SK-N-SH (cell line): ENCODE data around the gene CNTNAP5. TPM values are rescaled to one million over a fixed set of nuclear protein-coding genes. Genes with fewer than 3 reads are reported as not detected.

Source experiments
- CTCF ChIA-PET: fragments of 300-600, 350-600 bp; formaldehyde crosslinking; extraction: SDS; loops from one replicate; lab custom pipeline; 2021; lab: Yijun Ruan, JAX
- POLR2A ChIA-PET: fragments of 350-600 bp; sonication (Branson Sonifier 250); formaldehyde crosslinking; extraction: SDS; loops from one replicate; lab custom pipeline; 2020; ENCODE audit warnings: antibody characterized with exemption, inconsistent platforms; lab: Yijun Ruan, JAX
- DNase-seq: peaks from one replicate; pipeline ENCODE4 v3.0.0; 2012
- H2AFZ ChIP-seq: fragments of 200-600 bp; sonication (generic); 2 replicates; pipeline ENCODE4 v1.8.1; 2016; ENCODE audit warnings: antibody characterized with exemption, mild to moderate bottlenecking, low read depth
- H3F3A ChIP-seq: fragments of 200-600 bp; sonication (generic); replicated peaks from 2 replicates; pipeline ENCODE3; 2016; ENCODE audit warnings: antibody characterized with exemption, mild to moderate bottlenecking; ENCODE audit not compliant: insufficient read depth
- H3K27ac ChIP-seq, 2 experiments: fragments of 200-500 bp in 1 of 2; fragments of 200-600 bp in 1 of 2; sonication (Bioruptor generic) in 1 of 2; sonication (generic), shearing (Covaris generic) in 1 of 2; 2 replicates each; pipeline versions ENCODE4 v1.5.1 to v1.6.1; 2014 to 2016; ENCODE audit warnings: low read depth in 2 of 2, inconsistent platforms in 1 of 2, low read length in 1 of 2, mild to moderate bottlenecking in 1 of 2, mixed read lengths in 1 of 2
- H3K27me3 ChIP-seq: fragments of 200-600 bp; sonication (generic), shearing (Covaris generic); 2 replicates; pipeline ENCODE4 v1.6.1; 2016; ENCODE audit warnings: mixed run types; ENCODE audit not compliant: insufficient read depth
- H3K36me3 ChIP-seq, 2 experiments: fragments of 200-500 bp in 1 of 2; fragments of 200-600 bp in 1 of 2; sonication (Bioruptor generic) in 1 of 2; sonication (generic) in 1 of 2; replicated peaks in 1 of 2; 2 replicates each; pipeline versions ENCODE3 to v1.5.1; 2014 to 2016; ENCODE audit warnings: low read length in 1 of 2, mild to moderate bottlenecking in 1 of 2; ENCODE audit not compliant: insufficient read depth in 2 of 2, control insufficient read depth in 1 of 2
- H3K4me1 ChIP-seq, 2 experiments: fragments of 200-500 bp in 1 of 2; fragments of 200-600 bp in 1 of 2; sonication (Bioruptor generic) in 1 of 2; sonication (generic), shearing (Covaris generic) in 1 of 2; 2 replicates each; pipeline versions ENCODE4 v1.5.1 to v1.6.1; 2014 to 2016; ENCODE audit warnings: low read depth in 1 of 2, low read length in 1 of 2, mixed run types in 1 of 2; ENCODE audit not compliant: insufficient read depth in 2 of 2, control insufficient read depth in 1 of 2
- H3K4me2 ChIP-seq: fragments of 200-600 bp; sonication (generic), shearing (Covaris generic); 2 replicates; pipeline ENCODE4 v1.6.1; 2017; ENCODE audit warnings: mixed run types
- H3K4me3 ChIP-seq, 2 experiments: fragments of 200-500 bp in 1 of 2; fragments of 200-600 bp in 1 of 2; sonication (Bioruptor generic) in 1 of 2; sonication (generic), shearing (Covaris generic) in 1 of 2; 2 replicates each; pipeline versions ENCODE4 v1.5.1 to v1.8.1; 2014 to 2016; ENCODE audit warnings: low read depth in 2 of 2, inconsistent platforms in 1 of 2, low read length in 1 of 2, mild to moderate bottlenecking in 1 of 2, mixed read lengths in 1 of 2, moderate library complexity in 1 of 2
- H3K79me2 ChIP-seq: fragments of 200-600 bp; sonication (generic); 2 replicates; pipeline ENCODE4 v1.8.1; 2017; ENCODE audit warnings: mild to moderate bottlenecking; ENCODE audit not compliant: insufficient read depth
- H3K9ac ChIP-seq: fragments of 200-600 bp; sonication (generic); 2 replicates; pipeline ENCODE4 v1.6.1; 2017; ENCODE audit warnings: mixed run types
- H3K9me2 ChIP-seq: fragments of 200-600 bp; sonication (generic); 2 replicates; pipeline ENCODE4 v1.6.1; 2017; ENCODE audit warnings: mixed run types
- H3K9me3 ChIP-seq: fragments of 200-600 bp; sonication (generic); 2 replicates; pipeline ENCODE4 v1.6.1; 2017; ENCODE audit warnings: mixed run types, mild to moderate bottlenecking, moderate library complexity
- H4K20me1 ChIP-seq: fragments of 200-600 bp; sonication (generic); 2 replicates; pipeline ENCODE4 v1.6.1; 2017; ENCODE audit warnings: mild to moderate bottlenecking, mixed run types; ENCODE audit not compliant: insufficient read depth
- ELF1 ChIP-seq: IDR thresholded peaks from 2 replicates; pipeline ENCODE4 v1.4.0; 2012
- EZH2phosphoT487 ChIP-seq: fragments of 200-600 bp; sonication (generic); IDR thresholded peaks from 2 replicates; pipeline ENCODE4 v1.6.1; 2017; ENCODE audit warnings: low read depth, mixed run types, mild to moderate bottlenecking, antibody characterized with exemption, moderate library complexity, borderline replicate concordance
- GABPA ChIP-seq: IDR thresholded peaks from 2 replicates; pipeline ENCODE4 v1.4.0; 2012; ENCODE audit warnings: low read depth, mild to moderate bottlenecking
- GATA2 ChIP-seq: sonication (generic); formaldehyde crosslinking; IDR thresholded peaks from 2 replicates; pipeline ENCODE4 v1.5.0; 2020; ENCODE audit warnings: mild to moderate bottlenecking, missing genetic modification reagents
- JUND ChIP-seq: IDR thresholded peaks from 2 replicates; pipeline ENCODE4 v1.4.0; 2012
- MAX ChIP-seq: IDR thresholded peaks from 2 replicates; pipeline ENCODE4 v1.4.0; 2012; ENCODE audit warnings: low read depth
- MEF2A ChIP-seq: IDR thresholded peaks from 2 replicates; pipeline ENCODE4 v1.4.0; 2012; ENCODE audit warnings: low read depth, borderline replicate concordance
- MXI1 ChIP-seq: IDR thresholded peaks from 2 replicates; pipeline ENCODE4 v1.6.1; 2012; ENCODE audit warnings: mild to moderate bottlenecking, low read depth, low read length, improper control_type of control experiment
- NFIC ChIP-seq: IDR thresholded peaks from 2 replicates; pipeline ENCODE4 v1.4.0; 2012; ENCODE audit warnings: borderline replicate concordance
- POLR2AphosphoS5 ChIP-seq: IDR thresholded peaks from 2 replicates; pipeline ENCODE4 v1.6.1; 2012; ENCODE audit warnings: low read depth, low read length
- RAD21 ChIP-seq: IDR thresholded peaks from 2 replicates; pipeline ENCODE4 v1.6.1; 2012; ENCODE audit warnings: mild to moderate bottlenecking, low read length
- RCOR1 ChIP-seq: fragments of 150-350 bp; IDR thresholded peaks from 2 replicates; pipeline ENCODE4 v1.6.1; 2017; ENCODE audit warnings: antibody characterized with exemption, low read length
- REST ChIP-seq: IDR thresholded peaks from 2 replicates; pipeline ENCODE4 v1.6.1; 2012; ENCODE audit warnings: mild to moderate bottlenecking, low read depth, low read length, moderate library complexity
- RXRA ChIP-seq: IDR thresholded peaks from 2 replicates; pipeline ENCODE4 v1.4.0; 2012; ENCODE audit warnings: low read depth, mild to moderate bottlenecking, borderline replicate concordance
- SIN3A ChIP-seq: IDR thresholded peaks from 2 replicates; pipeline ENCODE4 v1.6.1; 2012; ENCODE audit warnings: low read depth, mild to moderate bottlenecking, low read length, moderate library complexity, borderline replicate concordance
- TAF1 ChIP-seq: IDR thresholded peaks from 2 replicates; pipeline ENCODE4 v1.6.1; 2012; ENCODE audit warnings: low read depth, mild to moderate bottlenecking, low read length, moderate library complexity, borderline replicate concordance
- TCF12 ChIP-seq: IDR thresholded peaks from 2 replicates; pipeline ENCODE4 v1.4.0; 2012
- TEAD4 ChIP-seq: IDR thresholded peaks from 2 replicates; pipeline ENCODE4 v1.4.0; 2012; ENCODE audit warnings: mild to moderate bottlenecking, borderline replicate concordance; ENCODE audit not compliant: insufficient read depth
- USF1 ChIP-seq: IDR thresholded peaks from 2 replicates; pipeline ENCODE4 v1.4.0; 2012; ENCODE audit warnings: low read depth, borderline replicate concordance
- USF2 ChIP-seq: fragments of 150-350 bp; IDR thresholded peaks from 2 replicates; pipeline ENCODE4 v1.6.1; 2017; ENCODE audit warnings: antibody characterized with exemption, low read length, low read depth, borderline replicate concordance
- WGBS: methylation state at CpG from one replicate; pipeline ENCODE4 v1.1.6; 2017; ENCODE audit warnings: low lambda C conversion rate; 5-methylcytosine and 5-hydroxymethylcytosine counted together
- polyA plus RNA-seq, 3 experiments: library from polyadenylated mRNA; depleted of rRNA; stranded (reverse); fragments of >200 nt; gene quantifications; 2 replicates each; pipeline ENCODE4 v1.2.3, GENCODE V29; 2012

Gene CNTNAP5
- polyA plus RNA-seq, 1 of the 3 experiments (the other 2 are of a cell fraction): 0.08 TPM

- Histone ChIP-seq H3K4me3 (peak overlapping the region in 1 of 2 experiments; percentile 47; a peak in 2 of 4 replicates), H3K27me3 (no peaks in the 10 kb centered on the region), H3K9ac (no peak overlapping the region), H3K4me2 (no peak overlapping the region), H3K9me2 (no peaks in the 10 kb centered on the region), H3K36me3 (no peaks in the 10 kb centered on the region), H3K4me1 (peaks cover 0 to 11% of the 10 kb centered on the region in 2 experiments; a peak in 2 of 4 replicates), H3K79me2 (no peaks in the 10 kb centered on the region), H3K9me3 (no peaks in the 10 kb centered on the region), H2AFZ (no peak overlapping the region), H4K20me1 (no peaks in the 10 kb centered on the region), H3F3A (no peaks in the 10 kb centered on the region), H3K27ac (no peak overlapping the region)
- POLR2A ChIA-PET: interaction anchor here (0.6 kb wide), 1 partner anchor 1037 kb away, joined by 3 read pairs; no protein-coding TSS in a partner anchor
- WGBS: 5% methylated on average over 11 of the region's 14 CpGs
- TF ChIP-seq TCF12: no peak
- TF ChIP-seq USF1: no peak
- no peak for TF ChIP-seq TEAD4
- TF ChIP-seq GABPA: no peak
- no peak for TF ChIP-seq MAX
- TF ChIP-seq RCOR1: no peak
- TF ChIP-seq SIN3A: no peak
- no peak for TF ChIP-seq POLR2AphosphoS5
- no peak for TF ChIP-seq EZH2phosphoT487
- TF ChIP-seq TAF1: no peak
- no peak for TF ChIP-seq RAD21
- no peak for TF ChIP-seq USF2
- no peak for TF ChIP-seq JUND
- TF ChIP-seq REST: no peak
- no peak; the same call in 1 of the 2 replicates for TF ChIP-seq MXI1
- no peak for TF ChIP-seq MEF2A
- no peak for TF ChIP-seq GATA2 (CRISPR knock-in tag)
- no peak for TF ChIP-seq ELF1
- TF ChIP-seq RXRA: no peak
- TF ChIP-seq NFIC: no peak
- DNase-seq: peak; percentile 39
- CTCF ChIA-PET: interaction anchor here (0.8 to 2.5 kb wide), 8 partner anchors 8 to 981 kb away, joined by 3 to 13 read pairs (median 3); no protein-coding TSS in a partner anchor
Measured at GRCh38 chr2:124025891-124026434, 876 bp downstream of the CNTNAP5 start.
